HG02943 (cell line): ENCODE data around the gene PWP2.
"Not testable (repeated sequence)": the region's sequence is repeated elsewhere in the genome, so short reads cannot be mapped to it uniquely, and the experiment has no call there.

Source experiments
- ATAC-seq: cut with Tn5 transposase; IDR thresholded peaks from one replicate; pipeline ENCODE4 v1.9.1; 2021; ENCODE audit warnings: mild to moderate bottlenecking, low read depth, moderate library complexity; ENCODE audit not compliant: unreplicated experiment

The PWP2 gene

GRCh38 chr21:44159349-44160297 is 52.4 kb downstream of the PWP2 start:
- not testable (repeated sequence) for ATAC-seq

GRCh38 chr21:44160298-44160672 is 53.1 kb downstream of the PWP2 start:
- not testable (repeated sequence) for ATAC-seq

- ATAC-seq, result not testable (repeated sequence)
Measured at GRCh38 chr21:44160821-44161220, 53.6 kb downstream of the PWP2 start.

- ATAC-seq, result not testable (repeated sequence)
Measured at GRCh38 chr21:44163167-44163653, 56.0 kb downstream of the PWP2 start.

GRCh38 chr21:44165933-44166332 is 58.7 kb downstream of the PWP2 start:
- not testable (repeated sequence) for ATAC-seq

GRCh38 chr21:44167527-44167926 is 60.3 kb downstream of the PWP2 start:
- not testable (repeated sequence) for ATAC-seq

- not testable (repeated sequence) for ATAC-seq
Measured at GRCh38 chr21:44170326-44170725, 63.1 kb downstream of the PWP2 start.

- not testable (repeated sequence) for ATAC-seq
Measured at GRCh38 chr21:44170863-44171262, 63.7 kb downstream of the PWP2 start.

GRCh38 chr21:44171962-44172572 is 64.9 kb downstream of the PWP2 start:
- not testable (repeated sequence) for ATAC-seq

GRCh38 chr21:44172741-44173140 is 65.5 kb downstream of the PWP2 start:
- not testable (repeated sequence) for ATAC-seq

GRCh38 chr21:44175189-44175588 is 68.0 kb downstream of the PWP2 start:
- not testable (repeated sequence) for ATAC-seq

GRCh38 chr21:44176127-44176526 is 68.9 kb downstream of the PWP2 start:
- not testable (repeated sequence) for ATAC-seq
